NB4 (cell line): Measurements from ENCODE around the gene IL17RC.

ENCODE experiments used
- CTCF ChIP-seq: IDR thresholded peaks from one replicate; pipeline ENCODE4 v1.5.1; 2012; ENCODE audit warnings: low read depth, low read length
- POLR2A ChIP-seq: IDR thresholded peaks from 2 replicates; pipeline ENCODE4 v1.6.1; 2011; ENCODE audit warnings: mild to moderate bottlenecking; ENCODE audit not compliant: insufficient read length; ENCODE audit errors: extremely low read depth

GRCh38 chr3:9940746-9941145 lies 23.8 kb downstream of the IL17RC start:
- TF ChIP-seq CTCF = no peak
- no peak for TF ChIP-seq POLR2A
